Activated naive CD8-positive, alpha-beta T cell treated with anti-CD3 and anti-CD28 coated beads, Interleukin-2, amount 50 U/mL, for 16 hours (primary cell): ENCODE measurements around the gene DMBT1.
"Not testable (repeated sequence)": the region's sequence is repeated elsewhere in the genome, so short reads cannot be mapped to it uniquely, and the experiment has no call there.

Experiments used
- DNase-seq: peaks from one replicate; pipeline ENCODE4 v3.0.0-alpha.2; 2020; ENCODE audit warnings: low read depth, low spot score

The DMBT1 gene

DNA sequence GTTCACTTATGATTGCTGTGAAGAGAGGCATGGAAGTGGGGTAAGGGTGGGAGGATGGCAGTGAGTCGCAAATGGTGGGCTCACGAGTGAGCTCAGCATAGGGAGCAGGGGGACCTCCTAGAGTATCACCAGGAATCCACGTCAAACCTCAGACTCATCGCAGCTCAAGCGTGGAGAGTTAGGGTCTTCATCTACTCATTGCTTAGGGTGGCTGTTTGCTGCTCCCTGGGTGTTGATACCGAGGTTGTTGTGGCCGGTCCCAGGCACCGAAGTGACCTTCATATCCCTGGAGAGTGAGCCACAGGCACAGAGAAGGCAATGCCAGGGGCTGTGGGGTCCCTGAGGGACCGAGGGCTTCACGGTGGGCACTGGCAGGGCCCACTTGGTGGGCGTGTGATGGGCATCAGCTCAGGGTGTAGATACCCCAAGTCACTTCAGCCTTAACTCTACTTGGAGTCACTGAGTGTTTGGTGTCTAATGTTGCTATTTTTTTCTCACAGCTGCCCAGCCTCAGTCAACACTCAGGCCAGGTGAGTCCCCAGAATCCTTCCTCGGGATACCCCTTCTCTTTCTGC, 16.8 kb downstream of the DMBT1 start:
- DNase-seq, result no peak

DNA sequence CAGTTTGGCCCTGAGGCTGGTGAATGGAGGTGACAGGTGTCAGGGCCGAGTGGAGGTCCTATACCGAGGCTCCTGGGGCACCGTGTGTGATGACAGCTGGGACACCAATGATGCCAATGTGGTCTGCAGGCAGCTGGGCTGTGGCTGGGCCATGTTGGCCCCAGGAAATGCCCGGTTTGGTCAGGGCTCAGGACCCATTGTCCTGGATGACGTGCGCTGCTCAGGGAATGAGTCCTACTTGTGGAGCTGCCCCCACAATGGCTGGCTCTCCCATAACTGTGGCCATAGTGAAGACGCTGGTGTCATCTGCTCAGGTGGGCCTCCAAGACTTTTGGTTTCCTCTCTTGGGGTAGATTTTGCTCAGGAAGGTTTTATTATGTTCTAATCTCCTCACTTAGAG, 25.5 kb downstream of the DMBT1 start:
- DNase-seq, result not testable (repeated sequence)

DNA sequence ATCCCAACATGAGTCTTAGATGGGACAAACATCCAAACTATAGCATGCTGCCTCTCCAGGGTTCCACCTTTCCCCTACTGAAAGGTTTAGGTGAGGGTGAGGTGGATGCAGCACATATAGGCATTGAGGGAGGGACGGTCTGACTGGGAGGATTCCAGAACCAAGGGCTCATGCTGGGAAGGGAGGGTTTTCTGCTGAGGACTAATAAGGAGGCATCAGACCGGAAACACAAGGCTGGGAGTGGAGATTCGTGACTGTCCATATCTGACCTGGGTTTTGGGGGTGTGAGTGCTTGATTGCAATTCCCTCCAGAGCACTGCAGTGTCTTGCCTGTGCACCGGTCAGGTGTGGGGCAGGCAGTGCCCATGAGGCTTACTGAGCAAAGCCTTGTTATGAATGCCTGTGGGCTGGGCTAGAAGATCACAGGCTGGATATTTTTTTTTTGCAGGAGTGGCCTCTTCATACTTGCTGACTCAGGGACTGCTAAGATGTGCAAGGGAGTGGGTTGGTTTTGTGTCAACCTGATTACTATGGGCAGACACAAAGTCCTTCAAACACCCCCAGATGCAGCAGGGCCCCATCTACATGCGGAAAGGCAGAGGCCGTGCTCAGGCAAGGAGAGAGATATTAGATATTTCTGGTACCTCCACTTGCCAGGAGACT, 26.7 kb downstream of the DMBT1 start:
- no peak for DNase-seq

DNA sequence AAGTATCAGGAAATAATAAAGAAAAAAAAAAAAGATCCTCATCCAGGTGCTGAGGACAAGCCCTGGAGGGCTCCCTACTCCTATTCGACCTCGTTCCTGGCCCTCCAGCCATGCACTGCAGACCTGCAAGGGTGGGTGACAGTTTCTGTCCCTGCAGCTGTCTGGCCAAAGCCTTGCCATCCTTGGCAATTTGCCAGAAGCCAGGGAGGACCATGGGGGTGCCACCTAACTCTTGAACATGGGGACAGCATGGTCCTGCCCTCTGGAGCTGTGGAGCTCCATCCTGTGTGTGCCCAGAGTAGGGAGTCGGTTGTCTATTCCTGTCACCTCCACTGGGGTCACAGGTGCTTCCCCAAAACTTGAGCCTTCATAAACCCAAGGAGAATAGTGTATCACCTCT, 27.8 kb downstream of the DMBT1 start:
- DNase-seq, result no peak

DNA sequence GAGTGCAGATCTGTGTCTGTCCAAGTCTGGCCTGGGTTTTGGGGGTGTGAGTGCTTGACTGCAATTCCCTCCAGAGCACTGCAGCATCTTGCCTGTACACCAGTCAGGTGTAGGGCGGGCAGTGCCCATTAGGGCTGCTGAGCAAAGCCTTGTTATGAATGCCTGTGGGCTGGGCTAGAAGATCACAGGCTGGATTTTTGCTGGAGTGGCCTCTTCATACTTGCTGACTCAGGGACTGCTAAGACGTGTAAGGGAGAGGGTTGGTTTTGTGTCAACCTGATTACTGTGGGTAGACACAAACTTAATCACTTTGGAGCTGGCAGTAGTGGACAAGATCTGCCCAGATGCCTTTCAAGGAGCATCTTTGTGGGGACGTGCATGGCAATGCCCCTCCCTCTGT, 29.6 kb downstream of the DMBT1 start:
- DNase-seq, result no peak

DNA sequence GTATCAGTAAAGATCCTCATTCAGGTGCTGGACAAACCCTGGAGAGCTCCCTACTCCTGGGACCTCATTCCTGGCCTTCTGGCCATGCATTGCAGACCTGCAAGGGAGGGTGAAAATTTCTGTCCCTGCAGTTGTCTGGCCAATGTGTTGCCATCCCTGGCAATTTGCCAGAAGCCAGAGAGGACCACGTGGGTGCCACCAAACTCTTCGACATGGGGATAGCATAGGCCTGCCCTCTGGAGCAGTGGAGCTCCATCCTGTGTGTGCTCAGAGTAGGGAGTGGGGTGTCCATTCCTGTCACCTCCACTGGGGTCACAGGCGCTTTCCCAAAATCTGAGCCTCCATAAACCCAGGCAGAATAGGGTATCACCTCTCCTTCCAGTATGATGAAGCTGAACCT, 31.2 kb downstream of the DMBT1 start:
- no peak for DNase-seq

DNA sequence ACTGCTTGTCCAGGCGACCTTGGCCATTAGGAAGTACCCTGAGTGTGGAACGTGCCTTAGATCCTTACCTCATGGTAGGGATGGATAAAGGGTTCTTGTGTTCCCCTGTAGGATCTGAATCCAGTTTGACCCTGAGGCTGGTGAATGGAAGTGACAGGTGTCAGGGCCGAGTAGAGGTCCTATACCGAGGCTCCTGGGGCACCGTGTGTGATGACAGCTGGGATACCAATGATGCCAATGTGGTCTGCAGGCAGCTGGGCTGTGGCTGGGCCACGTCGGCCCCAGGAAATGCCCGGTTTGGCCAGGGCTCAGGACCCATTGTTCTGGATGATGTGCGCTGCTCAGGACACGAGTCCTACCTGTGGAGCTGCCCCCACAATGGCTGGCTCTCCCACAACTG, 31.6 kb downstream of the DMBT1 start:
- no peak for DNase-seq

DNA sequence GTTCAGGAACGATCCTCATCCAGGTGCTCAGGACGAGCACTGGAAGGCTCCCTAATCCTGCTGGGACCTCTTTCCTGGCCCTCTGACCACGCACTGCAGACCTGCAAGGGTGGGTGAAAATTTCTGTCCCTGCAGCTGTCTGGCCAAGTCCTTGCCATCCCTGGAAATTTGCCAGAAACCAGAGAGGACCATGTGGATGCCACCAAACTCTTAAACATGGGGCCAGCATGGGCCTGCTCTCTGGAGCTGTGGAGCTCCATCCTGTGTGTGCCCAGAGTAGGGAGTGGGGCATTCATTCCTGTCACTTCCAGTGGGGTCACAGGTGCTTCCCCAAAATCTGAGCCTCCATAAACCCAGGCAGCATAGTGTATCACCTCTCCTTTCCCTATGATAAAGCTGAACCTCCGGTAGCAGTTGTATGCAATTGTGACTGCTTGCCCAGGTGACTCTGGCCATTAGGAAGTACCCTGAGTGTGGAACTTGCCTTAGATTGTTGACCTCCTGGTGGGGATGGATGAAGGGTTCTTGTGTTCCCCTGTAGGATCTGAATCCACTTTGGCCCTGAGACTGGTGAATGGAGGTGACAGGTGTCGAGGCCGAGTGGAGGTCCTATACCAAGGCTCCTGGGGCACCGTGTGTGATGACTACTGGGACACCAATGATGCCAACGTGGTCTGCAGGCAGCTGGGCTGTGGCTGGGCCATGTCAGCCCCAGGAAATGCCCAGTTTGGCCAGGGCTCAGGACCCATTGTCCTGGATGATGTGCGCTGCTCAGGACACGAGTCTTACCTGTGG, 57.1 kb downstream of the DMBT1 start:
- DNase-seq, result no peak

DNA sequence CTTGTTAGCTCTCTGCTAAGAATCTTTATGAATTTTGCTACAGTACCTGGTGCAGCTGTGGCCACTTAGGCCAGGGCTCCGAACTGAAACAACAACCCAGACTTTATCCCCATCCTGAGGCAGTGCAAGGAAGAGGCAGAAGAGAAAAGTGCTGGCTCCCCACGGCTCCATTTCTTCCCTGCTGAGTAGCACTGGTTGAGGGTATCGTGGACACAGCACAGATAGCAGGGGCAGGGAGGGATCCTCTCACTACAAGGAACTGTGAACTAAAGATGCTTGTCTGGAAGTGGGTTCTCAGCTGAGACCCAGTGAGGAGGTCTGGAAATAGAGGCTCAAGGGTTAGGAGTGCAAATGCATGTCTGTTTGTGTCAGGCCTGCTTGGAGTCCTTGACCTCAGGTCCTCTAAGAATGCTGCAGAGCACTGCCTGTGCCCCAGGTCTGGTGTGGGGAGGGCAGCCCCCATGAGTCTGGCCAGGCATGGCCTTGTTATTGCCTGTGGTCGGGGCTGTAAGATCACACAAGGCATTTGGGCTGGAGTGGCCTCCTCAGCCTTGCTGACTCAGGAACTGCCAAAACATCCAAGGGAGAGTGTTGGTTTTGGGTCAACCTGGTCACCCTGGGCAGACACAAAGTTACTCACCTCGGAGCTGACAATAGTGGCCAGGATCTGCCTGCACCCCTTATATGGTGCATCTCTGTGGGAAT, 58.1 kb downstream of the DMBT1 start:
- no peak for DNase-seq

DNA sequence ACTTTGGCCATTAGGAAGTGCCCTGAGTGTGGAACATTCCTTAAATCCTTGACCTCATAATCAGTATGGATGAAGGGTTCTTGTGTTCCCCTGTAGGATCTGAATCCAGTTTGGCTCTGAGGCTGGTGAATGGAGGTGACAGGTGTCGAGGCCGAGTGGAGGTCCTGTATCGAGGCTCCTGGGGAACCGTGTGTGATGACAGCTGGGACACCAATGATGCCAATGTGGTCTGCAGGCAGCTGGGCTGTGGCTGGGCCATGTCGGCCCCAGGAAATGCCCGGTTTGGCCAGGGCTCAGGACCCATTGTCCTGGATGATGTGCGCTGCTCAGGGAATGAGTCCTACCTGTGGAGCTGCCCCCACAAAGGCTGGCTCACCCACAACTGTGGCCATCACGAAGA, 60.4 kb downstream of the DMBT1 start:
- DNase-seq, result not testable (repeated sequence)

DNA sequence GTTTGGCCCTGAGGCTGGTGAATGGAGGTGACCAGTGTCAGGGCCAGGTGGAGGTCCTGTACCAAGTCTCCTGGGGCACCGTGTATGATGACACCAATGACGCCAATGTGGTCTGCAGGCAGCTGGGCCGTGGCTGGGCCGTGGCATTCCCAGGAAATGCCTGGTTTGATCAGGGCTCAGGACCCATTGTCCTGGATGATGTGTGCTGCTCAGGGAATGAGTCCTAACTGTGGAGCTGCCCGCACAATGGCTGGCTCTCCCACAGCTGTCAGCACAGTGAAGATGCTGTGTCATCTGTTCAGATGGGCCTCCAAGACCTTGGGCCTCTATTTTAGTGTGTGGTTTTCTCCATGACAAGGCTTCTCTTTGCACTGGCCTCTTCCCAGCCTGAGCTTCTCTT, 64.0 kb downstream of the DMBT1 start:
- no peak for DNase-seq

DNA sequence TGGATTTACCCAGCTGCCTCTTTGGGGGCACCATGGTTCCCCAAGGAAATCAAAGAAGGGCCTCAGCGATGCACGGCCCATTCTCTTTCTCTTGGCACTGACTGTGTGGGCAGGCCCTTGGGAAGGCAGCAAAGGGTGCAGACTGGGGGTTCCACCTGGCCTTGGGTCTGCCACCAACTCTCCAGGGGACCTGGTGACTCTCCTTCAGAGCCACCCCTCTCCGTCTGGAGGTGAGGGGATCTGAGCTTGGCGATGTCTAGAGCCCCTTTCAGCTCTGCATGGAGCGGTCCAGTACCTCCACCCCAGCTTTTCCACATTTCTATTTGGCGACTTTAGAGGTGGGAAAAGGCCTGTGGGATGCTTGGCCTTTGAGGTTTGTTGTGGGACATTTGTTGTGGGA, 70.0 kb downstream of the DMBT1 start:
- DNase-seq, result no peak

DNA sequence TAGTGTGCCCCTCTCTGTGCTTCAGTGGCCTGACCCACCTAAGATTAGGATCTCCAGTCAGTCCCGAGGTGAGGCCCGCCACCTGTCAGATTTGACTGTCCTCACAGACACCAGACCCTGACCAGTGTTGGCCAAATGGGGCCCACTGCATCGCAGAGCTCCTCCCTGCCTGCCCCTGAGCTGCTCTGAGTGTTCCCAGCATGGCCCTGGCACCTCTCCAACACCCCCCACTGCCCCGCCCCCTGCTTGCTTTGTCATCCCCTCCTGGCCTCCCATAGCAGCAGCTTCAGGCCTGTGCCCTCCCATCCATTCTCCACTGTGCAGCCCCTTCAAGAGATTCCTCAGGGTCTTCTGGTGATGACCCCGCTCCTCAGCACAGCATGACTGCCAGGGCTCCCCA, 71.5 kb downstream of the DMBT1 start:
- DNase-seq, result no peak

DNA sequence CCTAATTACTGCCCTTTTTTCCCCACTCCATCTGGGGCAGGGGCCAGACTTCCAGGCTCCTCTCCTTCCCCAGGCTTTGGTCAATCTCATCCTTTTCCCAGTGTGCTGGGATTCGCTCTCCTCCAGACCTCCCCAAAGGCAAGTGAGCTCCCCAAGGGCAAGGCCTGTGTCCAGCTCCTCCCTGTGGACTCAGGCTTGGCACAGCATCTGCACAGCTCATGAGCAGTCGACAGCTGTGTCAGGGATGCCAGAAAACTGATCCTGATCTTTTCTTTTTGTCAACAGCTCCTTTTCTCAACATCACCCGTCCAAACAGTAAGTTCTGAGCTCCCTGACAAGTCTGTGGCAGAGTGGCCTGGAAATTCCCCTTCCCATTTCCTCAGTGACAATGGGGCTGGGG, 72.0 kb downstream of the DMBT1 start:
- DNase-seq, result no peak

DNA sequence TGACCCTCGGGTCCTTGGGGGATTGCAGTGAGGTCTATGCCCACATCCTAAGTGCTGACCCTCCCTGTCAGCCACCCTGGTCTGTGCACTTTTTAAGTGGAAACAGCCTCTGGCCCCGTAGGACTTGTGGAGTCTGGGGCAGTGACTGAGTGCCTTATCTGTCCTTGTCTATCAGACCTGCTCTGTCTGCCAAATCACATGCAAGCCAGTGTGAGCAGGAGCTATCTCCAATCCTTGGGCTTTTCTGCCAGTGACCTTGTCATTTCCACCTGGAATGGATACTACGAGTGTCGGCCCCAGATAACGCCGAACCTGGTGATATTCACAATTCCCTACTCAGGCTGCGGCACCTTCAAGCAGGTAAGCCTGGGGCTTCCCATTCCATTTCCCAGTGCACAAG, 76.4 kb downstream of the DMBT1 start:
- DNase-seq, result no peak

DNA sequence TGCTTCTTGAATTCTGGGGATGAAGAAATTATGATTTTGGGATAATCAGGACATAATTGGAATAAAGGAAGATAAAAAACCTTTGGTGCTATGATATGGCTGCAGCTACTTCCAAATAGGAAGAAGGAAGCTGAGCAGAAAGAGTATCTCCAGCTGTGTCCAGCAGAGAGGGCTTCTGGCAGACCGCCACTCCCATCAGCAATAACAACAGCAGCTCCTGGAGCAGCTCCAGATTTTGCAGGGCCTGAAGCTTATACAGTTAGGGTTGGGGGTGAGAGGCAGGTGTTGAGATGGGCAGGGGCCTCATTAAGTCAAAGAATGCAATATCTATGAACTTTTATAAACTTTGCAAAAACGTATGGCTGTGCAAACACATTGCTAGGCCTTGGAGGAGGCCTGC, 76.8 kb downstream of the DMBT1 start:
- DNase-seq, result no peak

DNA sequence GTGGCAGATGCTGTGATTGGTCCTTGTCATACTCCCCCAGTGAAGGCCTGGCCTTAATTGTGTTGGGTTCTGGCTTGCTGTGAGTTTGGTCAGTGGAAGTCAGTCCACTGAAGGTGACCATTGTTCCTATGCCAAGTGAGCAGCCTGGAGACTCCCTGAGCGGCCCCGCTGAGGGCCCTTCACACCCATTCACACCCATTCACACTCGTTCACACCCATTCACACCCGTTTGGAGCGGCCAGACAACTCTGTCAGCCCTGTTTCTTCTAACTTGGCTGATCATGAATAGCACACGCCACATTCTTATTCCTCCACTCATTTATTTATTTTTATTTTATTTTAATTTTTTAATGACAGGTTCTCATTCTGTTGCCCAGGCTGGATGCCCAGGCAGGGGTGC, 77.6 kb downstream of the DMBT1 start:
- no peak for DNase-seq

DNA sequence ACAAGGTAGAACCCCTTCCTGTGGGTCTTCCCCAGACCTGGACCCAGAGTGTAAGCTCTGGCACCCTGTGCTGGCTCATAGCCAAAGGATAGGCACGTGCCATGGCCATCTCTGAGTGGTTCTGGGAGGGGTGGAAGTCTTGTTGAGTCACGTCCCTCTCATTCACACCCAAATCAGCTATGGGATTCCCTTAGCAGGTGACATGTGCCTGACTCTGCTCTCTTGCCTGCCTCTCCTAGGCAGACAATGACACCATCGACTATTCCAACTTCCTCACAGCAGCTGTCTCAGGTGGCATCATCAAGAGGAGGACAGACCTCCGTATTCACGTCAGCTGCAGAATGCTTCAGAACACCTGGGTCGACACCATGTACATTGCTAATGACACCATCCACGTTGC, 79.2 kb downstream of the DMBT1 start:
- no peak for DNase-seq

DNA sequence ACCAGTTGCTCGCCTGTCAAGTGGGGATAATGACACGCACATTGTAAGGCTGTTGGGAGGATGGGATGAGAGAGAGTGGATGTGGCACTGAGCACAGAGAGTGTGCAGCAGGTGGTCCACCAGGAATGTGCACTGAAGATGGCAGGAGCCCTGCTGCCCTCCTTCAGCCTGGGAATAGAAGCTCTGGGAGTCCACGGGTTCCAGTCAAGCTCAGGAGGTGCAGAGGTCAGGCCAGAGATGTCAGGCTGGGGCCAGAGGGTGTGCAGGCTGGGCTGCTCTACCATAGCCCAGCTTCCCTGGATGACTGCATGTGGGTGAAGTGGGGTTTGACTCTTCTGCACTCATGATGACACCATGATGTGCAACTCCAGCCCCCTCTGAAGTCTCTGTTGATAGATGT, 80.4 kb downstream of the DMBT1 start:
- DNase-seq, result no peak

DNA sequence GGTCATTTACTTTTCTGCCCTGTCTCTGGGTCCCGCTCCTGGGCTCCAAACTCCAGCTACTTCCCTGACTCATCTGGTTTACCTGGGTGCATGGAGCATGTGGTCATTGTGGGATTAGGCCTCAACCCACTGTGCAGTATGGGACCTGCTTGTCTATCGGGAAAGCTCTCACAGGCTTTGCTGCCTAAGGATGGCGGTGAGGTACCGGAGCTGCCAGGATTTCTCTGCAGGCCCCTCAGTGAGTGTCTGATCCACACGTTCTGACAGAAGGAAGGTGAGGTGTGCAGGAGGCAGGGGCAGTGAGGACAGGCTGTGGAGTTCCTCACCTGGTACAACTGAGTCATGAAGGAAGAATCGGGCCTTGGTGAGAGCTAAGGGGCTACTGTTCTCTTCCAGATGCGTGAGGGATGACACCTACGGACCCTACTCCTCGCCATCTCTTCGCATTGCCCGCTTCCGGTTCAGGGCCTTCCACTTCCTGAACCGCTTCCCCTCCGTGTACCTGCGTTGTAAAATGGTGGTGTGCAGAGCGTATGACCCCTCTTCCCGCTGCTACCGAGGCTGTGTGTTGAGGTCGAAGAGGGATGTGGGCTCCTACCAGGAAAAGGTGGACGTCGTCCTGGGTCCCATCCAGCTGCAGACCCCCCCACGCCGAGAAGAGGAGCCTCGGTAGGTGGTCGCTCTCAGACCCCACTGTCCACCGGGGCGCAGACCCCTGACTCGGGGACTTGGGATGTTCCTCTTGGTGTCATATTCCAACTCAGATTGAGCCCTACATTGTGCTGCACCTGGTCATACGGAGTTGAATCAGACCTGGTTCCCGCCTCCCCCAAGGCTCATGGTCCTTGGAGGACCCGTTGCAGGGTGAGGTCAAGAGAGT, 82.4 kb downstream of the DMBT1 start:
- no peak for DNase-seq

DNA sequence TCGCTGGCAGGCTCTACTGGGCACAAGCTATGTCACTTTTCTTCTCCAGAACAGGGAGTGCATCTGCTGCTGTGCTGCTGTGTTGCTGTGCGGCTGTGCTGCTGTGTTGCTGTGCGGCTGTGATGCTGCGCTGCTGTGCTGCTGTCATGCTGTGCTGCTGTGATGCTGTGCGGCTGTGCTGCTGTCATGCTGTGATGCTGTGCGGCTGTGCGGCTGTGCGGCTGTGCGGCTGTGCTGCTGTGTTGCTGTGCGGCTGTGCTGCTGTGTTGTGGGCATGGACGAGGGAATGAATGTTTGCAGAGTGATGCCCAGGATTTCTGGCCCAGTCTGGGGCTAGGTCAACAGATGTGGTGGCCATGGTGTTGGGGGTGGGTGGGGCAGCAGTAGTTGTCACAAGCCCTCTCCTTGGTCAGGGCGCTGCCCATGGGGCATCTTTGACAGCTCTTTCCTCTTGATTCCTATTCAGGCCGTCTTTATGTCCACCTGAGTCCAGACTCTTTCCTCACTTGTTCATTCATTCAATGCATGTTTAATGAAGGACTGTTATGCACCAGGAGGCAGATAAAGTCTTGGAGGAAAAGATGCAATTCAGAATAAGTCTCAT, 83.5 kb downstream of the DMBT1 start:
- DNase-seq, result no peak
